Measurements from ENCODE around the gene PLAC8L1. TPM values are rescaled to one million over a fixed set of nuclear protein-coding genes. Genes with fewer than 3 reads are reported as not detected.

Gene PLAC8L1
- total RNA-seq, 2 experiments from 2014 or later: 0.42 TPM; not detected in 1

DNA sequence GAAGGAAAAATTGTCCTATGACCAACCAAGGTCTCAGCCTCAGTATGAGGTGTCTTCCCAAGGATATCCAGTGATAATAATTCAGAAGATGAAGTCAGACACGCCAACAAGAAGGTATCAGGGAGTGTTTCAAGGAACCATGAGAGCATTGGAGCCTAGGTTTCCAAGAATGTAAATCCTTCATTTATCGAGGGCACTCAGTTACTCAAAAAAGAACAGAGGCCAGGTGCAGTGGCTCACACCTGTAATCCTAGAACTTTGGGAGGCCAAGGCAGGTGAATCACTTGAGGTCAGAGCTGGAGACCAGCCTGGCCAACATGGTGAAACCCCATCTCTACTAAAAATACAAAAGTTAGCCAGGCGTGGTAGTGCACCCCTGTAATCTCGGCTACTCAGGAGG is 70.8 kb downstream of the PLAC8L1 start:
- H3K4me1 Mint-ChIP-seq (ENCODE audit: low read depth): no peaks in the 10 kb centered on the region

More for the DNA sequence above, 70.8 kb downstream of the PLAC8L1 start:
- ChIA-PET CTCF (no interaction called here), POLR2A (no interaction called here)
- Mint-ChIP-seq H3K4me3 (no peak overlapping the region), H3K9me3 (ENCODE audit: insufficient read depth) (no peaks in the 10 kb centered on the region), H3K27me3 (ENCODE audit: low read depth) (peaks cover 2% of the 10 kb centered on the region), H3K27ac (no peak overlapping the region), H3K36me3 (ENCODE audit: low read depth) (no peaks in the 10 kb centered on the region)
- ATAC-seq (no peak), DNase-seq (no peak)

Other genes starting within 250 kb of the PLAC8L1 start
- gene GRXCR2, start 232.6 kb downstream of the PLAC8L1 start, total RNA-seq: not detected
- not detected for gene SH3RF2, start 169.0 kb downstream of the PLAC8L1 start, total RNA-seq
- gene LARS1, start 77.1 kb upstream of the PLAC8L1 start, total RNA-seq: 10 to 100 TPM; 90.3 to 98.5 TPM
- 10 to 100 TPM; 19.4 to 19.7 TPM for gene RBM27, start 98.0 kb upstream of the PLAC8L1 start, total RNA-seq
- gene POU4F3, start 233.3 kb upstream of the PLAC8L1 start, total RNA-seq: under 1 TPM in 1 of 2 experiments, not detected in 1; 0.13 TPM

Data from activated CD8-positive, alpha-beta T cell treated with anti-CD3 and anti-CD28 coated beads, Interleukin-2, amount 10 ng/mL, durations not matched to agents 7 days and 5 days (primary cell).